ENCODE results near the gene MAPKBP1.
A peak's percentile ranks its signal among the peaks of the same experiment; 100 is the strongest.

MAPKBP1 gene

DNA sequence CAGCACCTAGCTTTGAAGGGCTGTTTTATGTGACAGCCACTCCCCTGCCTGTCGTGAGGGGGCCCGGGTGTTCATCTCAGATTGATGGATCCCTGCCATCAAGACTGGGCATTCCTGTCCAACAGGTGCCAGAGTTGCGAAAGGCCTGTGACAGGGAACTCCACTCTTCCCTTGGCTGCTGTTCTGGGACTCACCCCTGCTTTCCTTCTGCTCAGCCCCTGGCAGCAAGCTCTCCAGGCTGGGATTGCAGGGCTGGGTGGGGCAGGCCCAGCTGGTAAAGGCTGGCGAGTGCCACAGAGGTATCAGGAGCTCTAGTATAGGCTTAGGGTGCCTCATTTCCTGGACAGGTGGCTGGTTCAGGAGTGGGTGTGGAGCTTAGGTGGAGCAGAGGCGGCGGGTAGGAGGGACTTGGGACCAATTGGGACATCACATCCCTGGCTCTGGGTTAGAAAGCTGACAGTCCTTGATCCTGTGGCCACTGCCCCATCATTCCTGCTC lies 64.2 kb downstream of the MAPKBP1 start, which contains the start of gene PLA2G4B:
Gene PLA2G4B, plus strand, starts transcription at position 448 of the 498 bp plus-strand sequence. CDS start 67 bp downstream, outside the sequence.
- TF ChIP-seq, protein P1, sequence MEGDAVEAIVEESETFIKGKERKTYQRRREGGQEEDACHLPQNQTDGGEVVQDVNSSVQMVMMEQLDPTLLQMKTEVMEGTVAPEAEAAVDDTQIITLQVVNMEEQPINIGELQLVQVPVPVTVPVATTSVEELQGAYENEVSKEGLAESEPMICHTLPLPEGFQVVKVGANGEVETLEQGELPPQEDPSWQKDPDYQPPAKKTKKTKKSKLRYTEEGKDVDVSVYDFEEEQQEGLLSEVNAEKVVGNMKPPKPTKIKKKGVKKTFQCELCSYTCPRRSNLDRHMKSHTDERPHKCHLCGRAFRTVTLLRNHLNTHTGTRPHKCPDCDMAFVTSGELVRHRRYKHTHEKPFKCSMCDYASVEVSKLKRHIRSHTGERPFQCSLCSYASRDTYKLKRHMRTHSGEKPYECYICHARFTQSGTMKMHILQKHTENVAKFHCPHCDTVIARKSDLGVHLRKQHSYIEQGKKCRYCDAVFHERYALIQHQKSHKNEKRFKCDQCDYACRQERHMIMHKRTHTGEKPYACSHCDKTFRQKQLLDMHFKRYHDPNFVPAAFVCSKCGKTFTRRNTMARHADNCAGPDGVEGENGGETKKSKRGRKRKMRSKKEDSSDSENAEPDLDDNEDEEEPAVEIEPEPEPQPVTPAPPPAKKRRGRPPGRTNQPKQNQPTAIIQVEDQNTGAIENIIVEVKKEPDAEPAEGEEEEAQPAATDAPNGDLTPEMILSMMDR (IDR thresholded peaks at IDR 0.05; ENCODE audit: low read depth, low read length) = no peak
- Histone ChIP-seq H3K27me3 (ENCODE audit: insufficient read depth, low read depth, severe bottlenecking) (no peaks in the 10 kb centered on the region), H3K27ac (peak within 1 kb of the TSS; percentile 40), H3K36me3 (peaks cover 5% of the 10 kb centered on the region), H3K9me3 (ENCODE audit: severe bottlenecking) (no peaks in the 10 kb centered on the region), H3K4me3 (ENCODE audit: low read depth, low read length) (no peak within 1 kb of the TSS)
- no peak for DNase-seq

DNA sequence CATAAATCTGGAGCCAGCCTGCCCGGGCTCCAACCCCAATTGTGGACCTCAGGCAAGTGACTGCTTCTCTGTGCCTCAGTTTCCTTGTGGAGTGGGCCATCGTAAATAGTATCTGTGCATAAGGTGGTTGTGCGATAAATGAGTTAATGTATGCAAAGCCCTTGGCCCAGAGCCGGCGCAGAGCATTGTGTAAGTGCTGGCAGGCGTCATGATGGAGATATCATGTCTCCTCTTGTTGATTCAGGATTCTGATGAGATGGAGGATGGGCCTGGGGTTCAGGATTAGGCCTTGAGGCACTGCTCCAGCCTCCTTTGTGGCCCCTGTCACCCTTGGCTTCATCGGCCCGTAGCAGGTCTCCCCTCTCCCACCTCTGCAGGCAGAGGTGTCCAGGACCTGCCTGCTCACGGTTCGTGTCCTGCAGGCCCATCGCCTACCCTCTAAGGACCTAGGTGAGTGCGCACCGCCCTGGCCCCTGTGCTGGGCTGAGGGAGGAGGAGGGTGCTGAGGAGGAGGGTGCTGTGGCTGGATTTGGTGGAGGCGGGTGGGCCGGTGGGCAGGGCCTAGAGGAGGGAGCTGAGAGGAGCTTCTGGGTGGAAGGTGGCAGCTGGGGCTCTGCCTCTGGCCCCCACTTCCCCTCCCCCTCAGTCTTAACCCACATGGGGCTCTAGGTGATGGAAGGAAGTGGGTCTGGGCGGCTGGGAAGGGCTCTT lies 65.7 kb downstream of the MAPKBP1 start:
- H3K36me3 ChIP-seq = peaks cover 5% of the 10 kb centered on the region
- H3K27me3 ChIP-seq (ENCODE audit: insufficient read depth, low read depth, severe bottlenecking) = no peaks in the 10 kb centered on the region
- H3K4me3 ChIP-seq (ENCODE audit: low read depth, low read length) = no peak overlapping the region
- DNase-seq = peak; percentile 32
- TF ChIP-seq, protein P1 (IDR thresholded peaks at IDR 0.05; ENCODE audit: low read depth, low read length) = no peak
- H3K27ac ChIP-seq = peak overlapping the region; percentile 40
- H3K9me3 ChIP-seq (ENCODE audit: severe bottlenecking) = no peaks in the 10 kb centered on the region

DNA sequence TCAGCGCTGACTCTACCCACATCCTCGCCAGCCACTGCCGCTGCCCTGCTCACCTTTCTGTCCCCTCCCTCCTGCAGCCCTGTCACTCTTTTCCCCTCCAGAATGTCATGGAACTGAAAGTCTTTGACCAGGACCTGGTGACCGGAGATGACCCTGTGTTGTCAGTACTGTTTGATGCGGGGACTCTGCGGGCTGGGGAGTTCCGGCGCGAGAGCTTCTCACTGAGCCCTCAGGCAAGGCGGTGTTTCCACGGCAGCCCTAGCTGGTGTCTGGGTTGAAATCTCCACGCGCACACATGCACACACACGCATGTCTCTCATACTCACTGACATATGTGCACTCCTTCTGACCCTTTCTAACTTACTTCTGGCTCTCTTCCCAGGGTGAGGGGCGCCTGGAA lies 66.4 kb downstream of the MAPKBP1 start:
- no peaks in the 10 kb centered on the region for H3K27me3 ChIP-seq (ENCODE audit: insufficient read depth, low read depth, severe bottlenecking)

DNA sequence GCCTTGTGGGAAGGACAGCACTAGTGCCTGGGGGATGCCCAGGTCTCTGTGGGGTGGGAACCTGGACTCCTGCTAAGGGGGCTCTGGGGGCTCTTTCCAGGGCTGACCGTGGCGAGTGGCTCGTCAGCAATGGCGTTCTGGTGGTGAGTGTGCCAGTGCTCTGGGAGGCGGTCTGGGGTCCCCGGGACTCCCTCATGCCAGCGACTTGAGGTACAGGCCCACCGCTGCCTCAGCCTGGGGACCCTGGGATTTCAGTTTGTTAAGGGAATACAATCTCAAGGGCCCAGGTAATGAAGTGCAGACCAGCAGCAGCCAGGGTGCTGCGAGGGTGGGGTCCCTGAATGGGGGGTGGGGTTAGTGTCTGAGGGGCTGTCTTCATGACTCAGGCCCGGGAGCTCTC lies 66.8 kb downstream of the MAPKBP1 start:
- no peaks in the 10 kb centered on the region for H3K27me3 ChIP-seq (ENCODE audit: insufficient read depth, low read depth, severe bottlenecking)
- H3K36me3 ChIP-seq = peaks cover 5% of the 10 kb centered on the region
- no peak overlapping the region for H3K4me3 ChIP-seq (ENCODE audit: low read depth, low read length)
- DNase-seq = no peak
- no peaks in the 10 kb centered on the region for H3K9me3 ChIP-seq (ENCODE audit: severe bottlenecking)
- TF ChIP-seq, protein P1 (IDR thresholded peaks at IDR 0.05; ENCODE audit: low read depth, low read length) = no peak
- no peak overlapping the region for H3K27ac ChIP-seq

More for the DNA sequence above, 66.4 kb downstream of the MAPKBP1 start:
- H3K9me3 ChIP-seq (ENCODE audit: severe bottlenecking) = no peaks in the 10 kb centered on the region
- H3K36me3 ChIP-seq = peaks cover 5% of the 10 kb centered on the region
- H3K4me3 ChIP-seq (ENCODE audit: low read depth, low read length) = no peak overlapping the region
- no peak overlapping the region for H3K27ac ChIP-seq
- TF ChIP-seq, protein P1 (IDR thresholded peaks at IDR 0.05; ENCODE audit: low read depth, low read length) = no peak
- no peak for DNase-seq

DNA sequence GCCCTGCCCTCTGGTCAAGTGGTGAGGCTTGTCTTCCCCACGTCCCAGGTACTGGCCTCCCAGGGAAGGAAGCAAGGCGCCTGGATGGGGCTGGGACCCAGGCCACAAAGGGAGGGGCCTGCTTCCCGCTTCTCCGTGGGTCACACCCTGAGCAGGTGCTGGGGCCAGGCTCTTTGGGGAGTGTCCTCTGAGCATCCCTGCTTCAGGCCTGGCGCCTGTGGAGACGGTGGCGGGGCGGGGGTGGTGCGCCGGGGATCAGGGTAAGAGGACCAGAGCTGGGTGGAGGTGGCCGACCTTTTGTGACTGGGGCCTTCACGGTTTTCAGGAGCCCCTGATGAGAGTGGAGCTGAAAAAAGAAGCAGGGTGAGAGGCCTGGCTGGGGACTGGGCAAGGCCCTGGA lies 67.9 kb downstream of the MAPKBP1 start:
- Histone ChIP-seq H3K9me3 (ENCODE audit: severe bottlenecking) (no peaks in the 10 kb centered on the region), H3K27ac (no peak overlapping the region), H3K27me3 (ENCODE audit: insufficient read depth, low read depth, severe bottlenecking) (no peaks in the 10 kb centered on the region), H3K4me3 (ENCODE audit: low read depth, low read length) (no peak overlapping the region), H3K36me3 (peaks cover 11% of the 10 kb centered on the region)
- TF ChIP-seq, protein P1 (IDR thresholded peaks at IDR 0.05; ENCODE audit: low read depth, low read length) = no peak
- no peak for DNase-seq
